ENCODE measurements around the gene INSR. TPM values are rescaled to one million over a fixed set of nuclear protein-coding genes. Genes with fewer than 3 reads are reported as not detected.

Gene INSR
- total and polyA plus RNA-seq, 10 of the 15 experiments (the other 5 are each of a cell fraction or from before 2014, with no cell fraction given): 4.2 to 34.9 (median 13.6) TPM

DNA sequence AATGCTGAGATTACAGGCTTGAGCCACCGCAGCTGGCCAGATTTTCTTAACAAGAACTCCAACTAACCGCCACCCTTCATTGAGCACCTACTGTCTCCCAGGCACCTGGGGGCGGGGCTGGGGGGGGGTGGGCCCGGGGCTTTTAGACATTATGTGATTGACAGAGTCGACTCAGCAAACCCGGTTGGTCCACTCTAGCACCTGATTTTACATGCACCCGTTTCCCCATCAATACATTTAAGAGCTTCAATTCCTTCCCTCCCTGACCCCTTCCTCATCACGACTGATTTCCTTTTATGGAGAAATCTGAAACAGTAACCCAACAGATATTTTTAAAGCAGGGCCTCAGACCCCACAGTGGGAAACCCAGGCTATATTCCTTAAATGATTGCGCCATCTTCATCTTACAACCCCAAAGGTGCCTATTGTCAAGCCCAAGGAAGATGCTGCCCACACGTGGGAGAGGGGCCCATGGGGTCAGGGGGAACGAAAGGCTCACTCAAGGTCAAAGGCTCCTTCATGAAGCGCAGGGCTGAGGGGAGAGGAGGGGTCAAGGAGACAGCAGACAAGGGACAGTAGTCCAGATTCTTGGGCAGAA lies 1.8 kb downstream of the INSR start:
- Histone ChIP-seq H3K27me3 (replicated peaks in 1 of 2; ENCODE audit: control insufficient read depth in 2 of 2, insufficient read depth in 2 of 2, low read length in 1 of 2) (no peaks in the 10 kb centered on the region), H3K4me1 (ENCODE audit: control insufficient read depth, insufficient read depth, low read length) (peaks cover 16% of the 10 kb centered on the region), H3K4me3 (peak overlapping the region; percentile 94), H3K27ac (ENCODE audit: control insufficient read depth, insufficient read depth) (peak overlapping the region; percentile 64), H2AFZ (ENCODE audit: control insufficient read depth, low read depth, low read length) (no peak overlapping the region), H3K79me2 (ENCODE audit: control insufficient read depth, insufficient read depth, low read length) (peaks cover 58% of the 10 kb centered on the region), H3K36me3 (ENCODE audit: control insufficient read depth in 2 of 2, insufficient read depth in 2 of 2, low read length in 1 of 2) (no peaks in the 10 kb centered on the region), H3K9ac (ENCODE audit: control insufficient read depth, insufficient read depth, low read length) (peak overlapping the region; percentile 89), H3K4me2 (ENCODE audit: control insufficient read depth, insufficient read depth) (peak overlapping the region; percentile 58), H3K9me3 (replicated peaks; ENCODE audit: control insufficient read depth, insufficient read depth, low read length) (no peaks in the 10 kb centered on the region), H4K20me1 (ENCODE audit: control insufficient read depth, insufficient read depth) (no peaks in the 10 kb centered on the region)
- ChIA-PET POLR2A (interaction anchor here (0.6 to 2.0 kb wide), 7 partner anchors 20 to 112 kb away, joined by 3 to 8 read pairs (median 7); no protein-coding TSS in a partner anchor), SMC1A (ENCODE audit: uncharacterized antibody, unreplicated experiment) (interaction anchor here (0.8 to 2.2 kb wide), 15 partner anchors 10 to 113 kb away, joined by 3 to 12 read pairs (median 6); no protein-coding TSS in a partner anchor), CTCF (interaction anchor here (0.9 to 1.8 kb wide), 4 partner anchors 41 to 114 kb away, joined by 3 to 6 read pairs (median 4); no protein-coding TSS in a partner anchor), RAD21 (ENCODE audit: unreplicated experiment) (interaction anchor here (0.6 to 1.9 kb wide), 14 partner anchors 18 to 118 kb away, joined by 3 to 10 read pairs (median 3); no protein-coding TSS in a partner anchor)
- in situ Hi-C loops (cut with MboI): loop anchor here (10.0 kb wide), 1 partner anchor 98 kb away; no protein-coding TSS in a partner anchor
- 69% methylated on average over 12 of the region's 12 CpGs for WGBS (ENCODE audit: insufficient coverage, insufficient replicate concordance, low lambda C conversion rate, missing lambda C conversion rate)
- ATAC-seq (peak; percentile 36), DNase-seq (ENCODE audit: low read depth, low spot score) (no peak), FAIRE-seq (no peak)
- BruUV-seq (replicated peaks): TSS peak; percentile 73
- intact Hi-C loops (cut with micrococcal nuclease; ENCODE audit: unreplicated experiment): loop anchor here (2.0 to 5.0 kb wide), 3 partner anchors 50 to 144 kb away; no protein-coding TSS in a partner anchor
- TF ChIP-seq POLR2AphosphoS5 (IDR thresholded peaks at IDR 0.05; ENCODE audit: low read length) (peak; percentile 63; the same call in 1 of the 2 replicates), EP300 (IDR thresholded peaks at IDR 0.05; ENCODE audit: borderline replicate concordance in 1 of 2, control insufficient read depth in 1 of 2, low read depth in 2 of 2, low read length in 2 of 2) (no peak), SMARCA5 (IDR thresholded peaks at IDR 0.05) (no peak), STAT1 (conservative IDR thresholded peaks at IDR 0.05) (no peak), TCF12 (IDR thresholded peaks at IDR 0.05; ENCODE audit: low read depth, low read length) (no peak), SPI1 (IDR thresholded peaks at IDR 0.05; ENCODE audit: borderline replicate concordance, insufficient read depth, low read depth, low read length) (peak; percentile 7; the same call in 1 of the 2 replicates), KDM1A (IDR thresholded peaks at IDR 0.05; ENCODE audit: borderline replicate concordance) (no peak), CBX3 (IDR thresholded peaks at IDR 0.05; ENCODE audit: borderline replicate concordance, low read depth) (no peak), MTA3 (IDR thresholded peaks at IDR 0.05; ENCODE audit: borderline replicate concordance, low read length) (no peak; the same call in 1 of the 2 replicates), WRNIP1 (IDR thresholded peaks at IDR 0.05; ENCODE audit: borderline replicate concordance, low read depth, low read length) (peak; percentile 25; the same call in 1 of the 2 replicates)
- TF ChIP-seq, protein P1, sequence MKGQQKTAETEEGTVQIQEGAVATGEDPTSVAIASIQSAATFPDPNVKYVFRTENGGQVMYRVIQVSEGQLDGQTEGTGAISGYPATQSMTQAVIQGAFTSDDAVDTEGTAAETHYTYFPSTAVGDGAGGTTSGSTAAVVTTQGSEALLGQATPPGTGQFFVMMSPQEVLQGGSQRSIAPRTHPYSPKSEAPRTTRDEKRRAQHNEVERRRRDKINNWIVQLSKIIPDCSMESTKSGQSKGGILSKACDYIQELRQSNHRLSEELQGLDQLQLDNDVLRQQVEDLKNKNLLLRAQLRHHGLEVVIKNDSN (IDR thresholded peaks at IDR 0.05; ENCODE audit: borderline replicate concordance, extremely low read length, insufficient read depth, low read depth, low read length): no peak
- TF ChIP-seq, protein P2, sequence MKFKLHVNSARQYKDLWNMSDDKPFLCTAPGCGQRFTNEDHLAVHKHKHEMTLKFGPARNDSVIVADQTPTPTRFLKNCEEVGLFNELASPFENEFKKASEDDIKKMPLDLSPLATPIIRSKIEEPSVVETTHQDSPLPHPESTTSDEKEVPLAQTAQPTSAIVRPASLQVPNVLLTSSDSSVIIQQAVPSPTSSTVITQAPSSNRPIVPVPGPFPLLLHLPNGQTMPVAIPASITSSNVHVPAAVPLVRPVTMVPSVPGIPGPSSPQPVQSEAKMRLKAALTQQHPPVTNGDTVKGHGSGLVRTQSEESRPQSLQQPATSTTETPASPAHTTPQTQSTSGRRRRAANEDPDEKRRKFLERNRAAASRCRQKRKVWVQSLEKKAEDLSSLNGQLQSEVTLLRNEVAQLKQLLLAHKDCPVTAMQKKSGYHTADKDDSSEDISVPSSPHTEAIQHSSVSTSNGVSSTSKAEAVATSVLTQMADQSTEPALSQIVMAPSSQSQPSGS (IDR thresholded peaks at IDR 0.05; ENCODE audit: low read length): no peak
- TF ChIP-seq, protein P3, sequence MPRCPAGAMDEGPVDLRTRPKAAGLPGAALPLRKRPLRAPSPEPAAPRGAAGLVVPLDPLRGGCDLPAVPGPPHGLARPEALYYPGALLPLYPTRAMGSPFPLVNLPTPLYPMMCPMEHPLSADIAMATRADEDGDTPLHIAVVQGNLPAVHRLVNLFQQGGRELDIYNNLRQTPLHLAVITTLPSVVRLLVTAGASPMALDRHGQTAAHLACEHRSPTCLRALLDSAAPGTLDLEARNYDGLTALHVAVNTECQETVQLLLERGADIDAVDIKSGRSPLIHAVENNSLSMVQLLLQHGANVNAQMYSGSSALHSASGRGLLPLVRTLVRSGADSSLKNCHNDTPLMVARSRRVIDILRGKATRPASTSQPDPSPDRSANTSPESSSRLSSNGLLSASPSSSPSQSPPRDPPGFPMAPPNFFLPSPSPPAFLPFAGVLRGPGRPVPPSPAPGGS (IDR thresholded peaks at IDR 0.05; ENCODE audit: borderline replicate concordance, insufficient read depth, low read depth, low read length, poor library complexity, severe bottlenecking): no peak
- TF ChIP-seq, protein P4, sequence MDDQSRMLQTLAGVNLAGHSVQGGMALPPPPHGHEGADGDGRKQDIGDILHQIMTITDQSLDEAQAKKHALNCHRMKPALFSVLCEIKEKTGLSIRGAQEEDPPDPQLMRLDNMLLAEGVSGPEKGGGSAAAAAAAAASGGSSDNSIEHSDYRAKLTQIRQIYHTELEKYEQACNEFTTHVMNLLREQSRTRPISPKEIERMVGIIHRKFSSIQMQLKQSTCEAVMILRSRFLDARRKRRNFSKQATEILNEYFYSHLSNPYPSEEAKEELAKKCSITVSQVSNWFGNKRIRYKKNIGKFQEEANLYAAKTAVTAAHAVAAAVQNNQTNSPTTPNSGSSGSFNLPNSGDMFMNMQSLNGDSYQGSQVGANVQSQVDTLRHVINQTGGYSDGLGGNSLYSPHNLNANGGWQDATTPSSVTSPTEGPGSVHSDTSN (IDR thresholded peaks at IDR 0.05; ENCODE audit: insufficient replicate concordance, low read depth, low read length): peak; percentile 82

Measured in GM12878 (cell line).